Measurements from ENCODE around the gene ZSCAN20.

GRCh38 chr1:33465316-33465715 is 7.1 kb upstream of the ZSCAN20 start:
- TF ChIP-seq, protein P1, sequence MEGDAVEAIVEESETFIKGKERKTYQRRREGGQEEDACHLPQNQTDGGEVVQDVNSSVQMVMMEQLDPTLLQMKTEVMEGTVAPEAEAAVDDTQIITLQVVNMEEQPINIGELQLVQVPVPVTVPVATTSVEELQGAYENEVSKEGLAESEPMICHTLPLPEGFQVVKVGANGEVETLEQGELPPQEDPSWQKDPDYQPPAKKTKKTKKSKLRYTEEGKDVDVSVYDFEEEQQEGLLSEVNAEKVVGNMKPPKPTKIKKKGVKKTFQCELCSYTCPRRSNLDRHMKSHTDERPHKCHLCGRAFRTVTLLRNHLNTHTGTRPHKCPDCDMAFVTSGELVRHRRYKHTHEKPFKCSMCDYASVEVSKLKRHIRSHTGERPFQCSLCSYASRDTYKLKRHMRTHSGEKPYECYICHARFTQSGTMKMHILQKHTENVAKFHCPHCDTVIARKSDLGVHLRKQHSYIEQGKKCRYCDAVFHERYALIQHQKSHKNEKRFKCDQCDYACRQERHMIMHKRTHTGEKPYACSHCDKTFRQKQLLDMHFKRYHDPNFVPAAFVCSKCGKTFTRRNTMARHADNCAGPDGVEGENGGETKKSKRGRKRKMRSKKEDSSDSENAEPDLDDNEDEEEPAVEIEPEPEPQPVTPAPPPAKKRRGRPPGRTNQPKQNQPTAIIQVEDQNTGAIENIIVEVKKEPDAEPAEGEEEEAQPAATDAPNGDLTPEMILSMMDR (IDR thresholded peaks at IDR 0.05): no peak
- TF ChIP-seq POLR2AphosphoS5 (IDR thresholded peaks at IDR 0.05): no peak
